GM10847 (cell line): ENCODE results near the gene RHCG.

Experiments used
- POLR2A ChIP-seq: IDR thresholded peaks from 2 replicates; pipeline ENCODE4 v1.6.1; 2011; ENCODE audit not compliant: insufficient read length; ENCODE audit errors: extremely low read depth

The RHCG gene

GRCh38 chr15:89469426-89470096 lies 26.8 kb downstream of the RHCG start:
- no peak for TF ChIP-seq POLR2A

GRCh38 chr15:89463113-89463512 lies 33.3 kb downstream of the RHCG start:
- no peak for TF ChIP-seq POLR2A

GRCh38 chr15:89462198-89462912 lies 34.0 kb downstream of the RHCG start:
- no peak for TF ChIP-seq POLR2A

GRCh38 chr15:89461386-89461785 lies 35.0 kb downstream of the RHCG start:
- TF ChIP-seq POLR2A = no peak

GRCh38 chr15:89460048-89460447 lies 36.3 kb downstream of the RHCG start:
- TF ChIP-seq POLR2A = no peak

- no peak for TF ChIP-seq POLR2A
Measured at GRCh38 chr15:89459271-89460038, 36.9 kb downstream of the RHCG start.

GRCh38 chr15:89458440-89458839 lies 37.9 kb downstream of the RHCG start:
- no peak for TF ChIP-seq POLR2A

- no peak for TF ChIP-seq POLR2A
Measured at GRCh38 chr15:89457086-89457485, 39.3 kb downstream of the RHCG start.

- TF ChIP-seq POLR2A = no peak
Measured at GRCh38 chr15:89455535-89455934, 40.8 kb downstream of the RHCG start.

GRCh38 chr15:89452330-89452836 lies 44.0 kb downstream of the RHCG start:
- TF ChIP-seq POLR2A = no peak

- TF ChIP-seq POLR2A = no peak
Measured at GRCh38 chr15:89451846-89452245, 44.5 kb downstream of the RHCG start.

- no peak for TF ChIP-seq POLR2A
Measured at GRCh38 chr15:89450076-89451006, 46.0 kb downstream of the RHCG start.

- TF ChIP-seq POLR2A = no peak
Measured at GRCh38 chr15:89448825-89449224, 47.6 kb downstream of the RHCG start.

GRCh38 chr15:89447676-89448075 lies 48.7 kb downstream of the RHCG start:
- TF ChIP-seq POLR2A = no peak

GRCh38 chr15:89446255-89446891 lies 50.0 kb downstream of the RHCG start:
- TF ChIP-seq POLR2A = no peak

- TF ChIP-seq POLR2A = no peak
Measured at GRCh38 chr15:89445518-89445917, 50.9 kb downstream of the RHCG start.
